Mesendoderm (in vitro differentiated cells): ENCODE measurements around the gene STAMBPL1.
A peak's percentile ranks its signal among the peaks of the same experiment; 100 is the strongest.

Source experiments
- DNase-seq: peaks from one replicate; pipeline ENCODE4 v3.0.0; 2013
- H2AK5ac ChIP-seq: 2 replicates; pipeline ENCODE4 v1.6.1; 2013; ENCODE audit warnings: low read length, inconsistent platforms
- H2BK120ac ChIP-seq: 2 replicates; pipeline ENCODE4 v1.6.1; 2013; ENCODE audit warnings: low read depth, mild to moderate bottlenecking, low read length, moderate library complexity, mixed read lengths
- H2BK15ac ChIP-seq: replicated peaks from 2 replicates; pipeline ENCODE4 v1.6.1; 2013; ENCODE audit warnings: low read depth, mild to moderate bottlenecking, moderate library complexity
- H2BK5ac ChIP-seq: 2 replicates; pipeline ENCODE4 v1.6.1; 2013; ENCODE audit warnings: low read length, inconsistent platforms
- H3K18ac ChIP-seq: 2 replicates; pipeline ENCODE4 v1.6.1; 2013; ENCODE audit warnings: mild to moderate bottlenecking, low read length, mixed read lengths
- H3K23ac ChIP-seq: one replicate; pipeline ENCODE4 v1.6.1; 2013; ENCODE audit warnings: low read length
- H3K27ac ChIP-seq: 2 replicates; pipeline ENCODE4 v1.5.1; 2013; ENCODE audit warnings: low read depth, mild to moderate bottlenecking, inconsistent platforms, low read length, moderate library complexity
- H3K27me3 ChIP-seq: 2 replicates; pipeline ENCODE4 v1.6.1; 2013; ENCODE audit warnings: low read length, control low read depth, mild to moderate bottlenecking, inconsistent platforms; ENCODE audit not compliant: insufficient read depth, poor library complexity
- H3K36me3 ChIP-seq: 2 replicates; pipeline ENCODE4 v1.6.1; 2013; ENCODE audit warnings: low read length, inconsistent platforms; ENCODE audit not compliant: control insufficient read depth, insufficient read depth
- H3K4ac ChIP-seq: one replicate; pipeline ENCODE4 v1.6.1; 2013; ENCODE audit warnings: low read depth, mild to moderate bottlenecking, low read length, moderate library complexity
- H3K4me1 ChIP-seq: 2 replicates; pipeline ENCODE4 v1.6.1; 2013; ENCODE audit warnings: low read depth, low read length, inconsistent platforms; ENCODE audit not compliant: control insufficient read depth
- H3K4me2 ChIP-seq: 2 replicates; pipeline ENCODE4 v1.6.1; 2013; ENCODE audit warnings: low read length
- H3K4me3 ChIP-seq: 2 replicates; pipeline ENCODE4 v1.5.1; 2013; ENCODE audit warnings: mild to moderate bottlenecking, low read length
- H3K56ac ChIP-seq: one replicate; pipeline ENCODE4 v1.6.1; 2013; ENCODE audit warnings: low read length
- H3K79me1 ChIP-seq: 2 replicates; pipeline ENCODE4 v1.6.1; 2013; ENCODE audit warnings: low read length, inconsistent platforms
- H3K79me2 ChIP-seq: 2 replicates; pipeline ENCODE4 v1.6.1; 2013; ENCODE audit warnings: mild to moderate bottlenecking, low read length; ENCODE audit not compliant: control insufficient read depth, insufficient read depth
- H3K9ac ChIP-seq: 2 replicates; pipeline ENCODE4 v1.6.1; 2013; ENCODE audit warnings: low read length, inconsistent platforms
- H4K5ac ChIP-seq: one replicate; pipeline ENCODE4 v1.6.1; 2013; ENCODE audit warnings: low read length
- H4K8ac ChIP-seq: one replicate; pipeline ENCODE4 v1.6.1; 2013; ENCODE audit warnings: low read depth, mild to moderate bottlenecking, control low read depth, low read length, moderate library complexity
- WGBS: extraction: QIAGEN DNeasy Blood & Tissue Kit; methylation state at CpG from one replicate; pipeline ENCODE4 v1.1.7; 2013; ENCODE audit warnings: low lambda C conversion rate, missing lambda C conversion rate; ENCODE audit not compliant: insufficient coverage; ENCODE audit errors: extremely low coverage; 5-methylcytosine and 5-hydroxymethylcytosine counted together

Gene STAMBPL1

DNA sequence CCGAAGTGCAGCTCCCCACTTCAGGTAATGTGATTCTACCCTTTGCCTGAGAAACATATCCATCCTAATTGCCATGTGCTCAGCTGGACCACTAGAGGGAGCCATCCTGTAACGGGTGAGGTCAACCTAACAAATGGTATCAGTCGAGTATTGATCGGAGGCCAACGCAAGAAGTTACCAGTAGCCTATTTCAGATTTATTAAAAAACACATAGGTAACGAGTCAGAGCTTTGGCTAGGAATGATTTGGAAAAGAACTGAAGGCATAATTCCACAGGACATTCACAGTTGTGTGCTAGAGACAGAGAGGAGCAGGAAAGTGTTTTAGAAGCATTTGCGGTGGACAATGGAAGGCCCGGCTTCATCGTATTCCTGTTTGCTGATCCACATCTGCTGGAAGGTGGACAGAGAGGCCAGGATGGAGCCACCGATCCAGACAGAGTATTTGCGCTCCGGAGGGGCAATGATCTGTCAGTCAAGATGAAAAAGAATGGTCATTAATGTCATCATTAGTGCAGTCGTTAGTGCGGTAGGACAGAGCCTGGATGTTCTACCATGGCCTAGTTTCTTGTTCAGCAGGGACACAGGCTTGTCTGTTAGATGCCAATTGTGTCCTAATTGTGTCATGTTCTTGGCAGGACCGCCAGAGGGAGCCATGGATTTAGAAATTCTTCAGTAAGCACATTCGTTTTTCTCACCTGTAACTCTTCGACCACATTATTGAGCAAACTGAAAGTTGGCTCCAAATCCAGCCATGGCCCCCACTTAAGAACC lies 55.0 kb downstream of the STAMBPL1 start:
- no peak overlapping the region for H3K4me3 ChIP-seq
- no peak overlapping the region for H2BK15ac ChIP-seq
- no peak overlapping the region for H2BK5ac ChIP-seq
- no peak overlapping the region for H3K27ac ChIP-seq
- no peaks in the 10 kb centered on the region for H3K79me2 ChIP-seq
- no peak overlapping the region for H3K4ac ChIP-seq
- H2BK120ac ChIP-seq = no peak overlapping the region
- H3K4me2 ChIP-seq = no peak overlapping the region
- H3K9ac ChIP-seq = no peak overlapping the region
- DNase-seq = peak; percentile 92
- no peak overlapping the region for H4K5ac ChIP-seq
- no peak overlapping the region for H3K18ac ChIP-seq
- H3K23ac ChIP-seq = no peak overlapping the region
- H4K8ac ChIP-seq = no peak overlapping the region
- H3K27me3 ChIP-seq = no peaks in the 10 kb centered on the region
- no peak overlapping the region for H3K56ac ChIP-seq
- H3K4me1 ChIP-seq = no peaks in the 10 kb centered on the region
- H3K36me3 ChIP-seq = no peaks in the 10 kb centered on the region
- no CpG with 5 or more reads among the region's 17 CpGs for WGBS
- no peaks in the 10 kb centered on the region for H3K79me1 ChIP-seq
- H2AK5ac ChIP-seq = no peak overlapping the region

DNA sequence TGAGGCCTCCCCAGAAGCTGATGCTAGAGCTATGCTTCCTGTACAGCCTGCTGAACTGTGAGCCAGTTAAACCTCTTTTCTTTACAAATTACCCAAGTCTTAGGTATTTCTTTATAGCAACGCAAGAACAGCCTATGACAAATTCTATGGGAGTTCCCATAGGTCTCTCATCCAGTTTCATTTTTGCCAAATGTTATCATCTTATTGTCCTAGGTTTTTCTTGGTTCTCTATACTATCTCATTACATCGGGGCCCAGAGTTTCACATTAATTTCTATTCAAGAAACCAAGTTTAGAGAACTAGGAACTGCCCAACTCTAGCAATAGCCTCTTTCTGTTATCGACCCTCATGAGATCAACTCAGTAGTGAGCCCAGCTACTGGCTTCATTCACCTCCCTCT lies 56.6 kb downstream of the STAMBPL1 start:
- Histone ChIP-seq H4K8ac (no peak overlapping the region), H2AK5ac (no peak overlapping the region), H2BK5ac (no peak overlapping the region), H3K27me3 (no peaks in the 10 kb centered on the region), H3K18ac (no peak overlapping the region), H3K79me1 (no peaks in the 10 kb centered on the region), H3K4me2 (no peak overlapping the region), H3K23ac (no peak overlapping the region), H3K4ac (no peak overlapping the region), H3K79me2 (no peaks in the 10 kb centered on the region), H3K27ac (no peak overlapping the region), H3K4me1 (no peaks in the 10 kb centered on the region), H3K36me3 (no peaks in the 10 kb centered on the region), H3K4me3 (no peak overlapping the region), H3K56ac (no peak overlapping the region), H2BK120ac (no peak overlapping the region), H3K9ac (no peak overlapping the region), H4K5ac (no peak overlapping the region), H2BK15ac (no peak overlapping the region)
- no peak for DNase-seq
- WGBS = no CpG with 5 or more reads among the region's 3 CpGs

GRCh38 chr10:88938039-88938438 lies 58.0 kb downstream of the STAMBPL1 start:
- H3K4ac ChIP-seq = no peak overlapping the region
- no peaks in the 10 kb centered on the region for H3K36me3 ChIP-seq
- H3K56ac ChIP-seq = no peak overlapping the region
- H2BK5ac ChIP-seq = no peak overlapping the region
- H4K5ac ChIP-seq = no peak overlapping the region
- WGBS = no CpG with 5 or more reads among the region's 3 CpGs
- H3K79me1 ChIP-seq = no peaks in the 10 kb centered on the region
- H3K23ac ChIP-seq = no peak overlapping the region
- no peaks in the 10 kb centered on the region for H3K4me1 ChIP-seq
- H2AK5ac ChIP-seq = no peak overlapping the region
- no peak overlapping the region for H2BK120ac ChIP-seq
- H3K27me3 ChIP-seq = no peaks in the 10 kb centered on the region
- H3K4me3 ChIP-seq = no peak overlapping the region
- no peak for DNase-seq
- no peak overlapping the region for H3K27ac ChIP-seq
- no peak overlapping the region for H2BK15ac ChIP-seq
- H3K4me2 ChIP-seq = no peak overlapping the region
- H3K9ac ChIP-seq = no peak overlapping the region
- no peak overlapping the region for H4K8ac ChIP-seq
- H3K18ac ChIP-seq = no peak overlapping the region
- H3K79me2 ChIP-seq = no peaks in the 10 kb centered on the region

GRCh38 chr10:88938938-88939337 lies 58.9 kb downstream of the STAMBPL1 start:
- WGBS = no CpG with 5 or more reads among the region's 2 CpGs
- no peak overlapping the region for H3K4ac ChIP-seq
- no peak overlapping the region for H2AK5ac ChIP-seq
- H4K8ac ChIP-seq = no peak overlapping the region
- H2BK5ac ChIP-seq = no peak overlapping the region
- no peak overlapping the region for H3K23ac ChIP-seq
- no peaks in the 10 kb centered on the region for H3K27me3 ChIP-seq
- H4K5ac ChIP-seq = no peak overlapping the region
- no peaks in the 10 kb centered on the region for H3K36me3 ChIP-seq
- no peak overlapping the region for H3K56ac ChIP-seq
- H2BK120ac ChIP-seq = no peak overlapping the region
- DNase-seq = no peak
- no peak overlapping the region for H3K27ac ChIP-seq
- no peak overlapping the region for H3K4me2 ChIP-seq
- no peaks in the 10 kb centered on the region for H3K79me1 ChIP-seq
- H3K4me3 ChIP-seq = no peak overlapping the region
- no peak overlapping the region for H2BK15ac ChIP-seq
- H3K9ac ChIP-seq = no peak overlapping the region
- no peaks in the 10 kb centered on the region for H3K79me2 ChIP-seq
- no peaks in the 10 kb centered on the region for H3K4me1 ChIP-seq
- H3K18ac ChIP-seq = no peak overlapping the region

DNA sequence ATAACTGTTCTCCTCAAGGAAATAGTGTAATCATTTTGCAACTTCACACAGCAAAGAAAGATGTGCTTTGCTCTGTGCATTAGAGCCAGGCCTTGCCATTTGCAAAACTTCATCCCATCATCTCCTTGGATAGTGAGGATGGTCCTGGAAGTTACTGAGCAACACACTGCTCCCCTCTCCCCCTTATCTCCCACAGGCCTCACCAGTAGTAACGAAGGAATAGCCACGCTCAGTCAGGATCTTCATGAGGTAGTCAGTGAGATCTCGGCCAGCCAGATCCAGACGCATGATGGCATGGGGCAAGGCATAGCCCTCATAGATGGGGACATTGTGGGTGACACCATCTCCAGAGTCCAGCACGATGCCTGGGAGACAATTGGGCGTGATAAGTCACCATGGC lies 61.0 kb downstream of the STAMBPL1 start:
- Histone ChIP-seq H2AK5ac (no peak overlapping the region), H3K4me3 (no peak overlapping the region), H2BK120ac (no peak overlapping the region), H3K27ac (no peak overlapping the region), H3K18ac (no peak overlapping the region), H3K79me1 (no peaks in the 10 kb centered on the region), H3K9ac (no peak overlapping the region), H2BK5ac (no peak overlapping the region), H3K36me3 (no peaks in the 10 kb centered on the region), H4K5ac (no peak overlapping the region), H2BK15ac (no peak overlapping the region), H3K4me1 (no peaks in the 10 kb centered on the region), H3K4ac (no peak overlapping the region), H3K56ac (no peak overlapping the region), H4K8ac (no peak overlapping the region), H3K27me3 (no peaks in the 10 kb centered on the region), H3K23ac (no peak overlapping the region), H3K4me2 (no peak overlapping the region), H3K79me2 (no peaks in the 10 kb centered on the region)
- DNase-seq = no peak
- no CpG with 5 or more reads among the region's 6 CpGs for WGBS

DNA sequence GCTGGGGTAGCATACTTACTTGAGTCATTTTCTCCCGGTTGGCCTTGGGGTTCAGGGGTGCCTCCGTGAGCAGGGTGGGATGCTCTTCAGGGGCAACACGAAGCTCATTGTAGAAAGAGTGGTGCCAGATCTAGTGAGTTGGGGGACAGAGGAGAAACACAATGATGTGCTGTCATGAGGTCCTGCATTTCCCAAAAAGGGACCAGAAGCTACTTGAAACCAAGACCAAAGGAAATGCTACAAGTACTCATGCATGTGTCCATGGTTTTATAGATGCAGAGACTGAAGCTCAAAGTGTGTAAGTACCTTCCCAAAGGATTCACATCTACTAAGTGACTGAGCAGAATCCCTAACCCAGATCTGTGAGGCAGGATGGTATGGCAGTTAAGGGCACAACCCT lies 63.7 kb downstream of the STAMBPL1 start:
- Histone ChIP-seq H2BK5ac (no peak overlapping the region), H3K27ac (no peak overlapping the region), H3K79me1 (no peaks in the 10 kb centered on the region), H4K8ac (no peak overlapping the region), H3K23ac (no peak overlapping the region), H3K36me3 (no peaks in the 10 kb centered on the region), H3K56ac (no peak overlapping the region), H2AK5ac (no peak overlapping the region), H4K5ac (no peak overlapping the region), H3K4me1 (no peaks in the 10 kb centered on the region), H3K9ac (no peak overlapping the region), H2BK15ac (no peak overlapping the region), H3K4me2 (no peak overlapping the region), H3K18ac (no peak overlapping the region), H3K4me3 (no peak overlapping the region), H3K79me2 (no peaks in the 10 kb centered on the region), H2BK120ac (no peak overlapping the region), H3K27me3 (no peaks in the 10 kb centered on the region), H3K4ac (no peak overlapping the region)
- no peak for DNase-seq
- no CpG with 5 or more reads among the region's 3 CpGs for WGBS
